ENCODE measurements around the gene ADRM1. TPM values are rescaled to one million over a fixed set of nuclear protein-coding genes. Genes with fewer than 3 reads are reported as not detected.
A peak's percentile ranks its signal among the peaks of the same experiment; 100 is the strongest.

The ADRM1 gene
- total RNA-seq, 1 experiment from 2014 or later = 452 TPM

DNA sequence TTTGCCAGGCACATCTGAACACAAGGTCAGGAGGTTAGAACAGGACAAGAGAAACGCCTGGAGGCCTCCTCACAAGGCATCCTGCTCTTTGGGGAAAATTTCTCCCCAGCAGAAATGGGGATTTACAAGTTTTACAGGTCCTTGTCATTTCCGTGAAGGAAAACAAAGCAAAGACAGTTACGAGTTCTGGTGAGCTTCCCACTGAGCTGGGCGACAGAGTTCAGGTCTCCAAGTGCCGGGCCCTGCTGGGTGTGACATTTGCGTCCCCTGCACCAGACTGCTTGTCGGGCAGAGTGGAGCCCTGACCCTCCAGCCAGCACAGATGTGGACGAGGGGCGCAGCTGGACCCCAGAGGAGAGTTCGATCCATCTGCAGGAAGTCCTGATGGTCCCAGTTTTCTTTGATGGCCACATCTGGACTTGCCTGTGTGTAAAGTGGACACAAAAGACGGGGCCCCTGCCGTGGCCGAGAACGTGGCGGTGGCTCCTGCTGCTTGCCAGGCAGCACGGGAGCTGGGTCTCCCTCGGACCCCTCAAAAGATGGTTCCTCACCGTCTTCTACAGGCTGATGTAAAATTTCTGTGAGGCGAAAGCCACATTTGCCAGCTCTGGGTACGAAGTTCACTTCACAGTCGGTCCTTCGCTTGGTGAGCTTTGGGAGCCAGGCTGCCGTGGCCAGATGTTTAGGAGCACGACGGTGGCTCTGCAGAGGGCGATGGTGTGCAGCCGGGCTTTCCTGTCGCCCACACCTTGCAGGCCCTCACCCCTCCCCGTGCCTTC, 5.2 kb upstream of the ADRM1 start:
- DNase-seq (ENCODE audit: low read depth) = no peak

DNA sequence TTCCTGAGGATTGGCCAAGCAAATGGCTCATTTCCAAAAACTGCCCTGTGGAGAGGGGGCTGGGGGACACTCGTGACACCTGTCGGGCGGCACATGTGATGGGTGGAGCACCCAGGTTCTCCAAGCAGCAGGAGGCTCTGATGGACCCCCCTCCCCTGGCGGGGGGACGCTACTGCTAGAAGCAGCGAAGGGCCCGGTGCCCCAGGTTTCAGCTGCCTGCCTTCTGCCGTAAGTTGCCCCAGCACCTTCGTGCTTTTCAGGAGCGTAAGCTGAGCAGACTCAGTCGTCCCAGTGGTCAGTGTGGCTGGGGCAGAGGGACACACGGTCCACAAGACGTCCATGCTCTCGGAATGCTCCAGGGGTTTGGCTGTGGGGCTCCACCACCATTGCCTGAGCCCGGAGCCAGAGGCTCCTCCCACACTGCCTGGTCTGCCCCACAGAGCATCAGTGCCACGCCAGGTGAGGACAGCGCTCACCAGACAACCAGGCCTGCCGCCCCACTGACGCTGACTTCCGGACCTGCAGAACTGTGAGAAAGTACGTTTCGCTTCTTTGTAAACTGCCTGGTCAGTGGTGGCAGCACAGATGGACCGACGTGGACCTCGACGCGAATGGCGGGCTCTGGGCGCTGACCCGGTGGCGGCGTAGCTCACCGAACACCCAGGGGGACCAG, 4.1 kb upstream of the ADRM1 start:
- no peak for DNase-seq (ENCODE audit: low read depth)

DNA sequence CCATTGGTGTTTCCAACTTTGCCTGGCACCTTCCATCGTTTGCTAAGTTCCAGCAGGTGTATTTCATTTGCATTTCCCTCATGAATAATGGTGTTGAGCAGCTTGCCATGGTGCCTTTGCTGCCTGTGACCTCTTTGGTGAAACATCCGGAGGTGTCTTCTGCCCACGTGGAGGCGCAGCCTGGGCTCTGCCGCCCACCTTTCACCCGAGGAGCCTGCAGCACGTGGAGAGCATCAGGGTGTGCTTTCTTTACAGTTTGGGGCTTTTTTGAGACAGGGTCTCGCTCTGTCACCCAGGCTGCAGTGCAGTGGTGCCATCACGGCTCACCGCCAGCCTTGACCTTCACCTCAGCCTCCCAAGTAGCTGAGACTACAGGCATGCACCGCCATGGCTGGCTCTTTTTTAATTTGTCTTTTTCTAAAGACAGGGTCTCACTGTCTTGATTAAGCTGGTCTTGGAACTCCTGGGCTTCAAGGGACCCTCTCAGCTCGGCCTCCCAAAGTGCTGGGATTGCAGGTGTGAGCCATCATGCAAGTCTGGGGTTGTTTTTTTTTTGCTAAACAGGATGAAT, 3.0 kb upstream of the ADRM1 start:
- DNase-seq (ENCODE audit: low read depth) = no peak

DNA sequence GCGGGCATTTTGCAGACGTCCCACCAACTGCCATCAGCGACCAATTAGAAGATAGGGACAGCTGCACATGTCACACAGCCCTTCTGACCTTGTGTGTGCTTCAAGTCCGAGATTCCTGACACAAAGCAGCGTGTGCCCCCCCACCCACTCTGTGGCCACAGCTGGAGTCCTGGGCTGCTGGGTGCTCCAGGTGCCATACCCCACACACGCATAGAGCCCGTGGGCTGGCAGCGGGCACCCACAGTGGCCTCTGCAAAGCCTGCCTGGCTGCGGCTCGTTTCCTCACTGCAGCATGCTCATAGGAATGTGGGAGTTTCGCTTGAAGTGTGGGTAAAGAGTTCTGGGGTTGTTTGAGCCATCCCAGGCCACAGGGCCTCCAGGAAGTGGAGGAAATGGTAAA, 2.5 kb upstream of the ADRM1 start:
- no peak for DNase-seq (ENCODE audit: low read depth)

DNA sequence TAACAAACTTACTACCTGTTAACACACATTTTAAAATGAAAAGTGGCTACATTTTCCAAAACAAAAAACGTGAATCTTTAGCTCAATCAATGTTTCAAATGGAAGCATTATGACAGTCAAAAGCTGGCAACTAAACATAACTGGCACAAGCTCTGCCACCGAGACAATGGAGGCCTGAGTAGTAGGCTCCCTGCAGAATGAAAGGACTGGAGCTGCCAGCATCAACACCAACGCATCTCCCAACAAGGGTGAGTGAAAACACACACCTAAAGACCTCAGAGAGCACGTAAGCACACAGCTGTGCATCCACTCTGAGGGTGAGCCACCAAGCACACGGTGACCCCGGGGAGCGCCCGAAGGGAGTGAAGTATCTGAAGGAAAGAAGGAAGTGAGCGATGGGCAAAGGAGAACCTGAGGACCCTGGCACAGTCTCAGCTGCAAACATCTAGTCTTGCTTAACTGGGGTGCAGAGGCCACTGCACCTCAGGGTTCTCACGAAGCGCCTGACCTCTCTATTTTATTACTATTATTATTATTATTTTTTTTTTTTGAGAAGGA, 1.6 kb upstream of the ADRM1 start:
- no peak for DNase-seq (ENCODE audit: low read depth)

DNA sequence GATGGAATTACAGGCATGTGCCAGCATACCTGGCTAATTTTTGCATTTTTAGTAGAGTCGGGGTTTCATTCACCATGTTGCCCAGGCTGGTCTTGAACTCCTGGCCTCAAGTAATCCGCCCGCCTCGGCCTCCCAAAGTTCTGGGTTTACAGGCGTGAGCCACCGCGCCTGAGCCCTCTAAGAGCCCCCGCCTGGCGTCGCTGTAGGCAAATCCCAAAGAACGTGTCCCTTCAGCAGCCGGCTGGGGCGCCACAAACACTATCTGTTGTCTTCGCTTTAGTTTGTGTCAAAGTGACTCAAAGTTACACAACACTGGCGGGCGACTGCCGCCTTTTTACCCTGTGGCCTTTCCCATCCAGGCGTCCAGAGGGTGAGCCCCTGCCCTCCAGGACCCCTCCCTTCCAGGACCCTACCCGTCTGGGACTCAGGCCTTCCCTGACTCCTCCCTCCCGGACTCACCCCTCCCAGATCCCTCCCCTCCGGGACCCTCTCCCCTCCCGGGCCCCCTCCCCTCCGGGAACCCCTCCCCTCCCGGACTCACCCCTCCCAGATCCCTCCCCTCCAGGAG, 940 bp upstream of the ADRM1 start:
- peak; percentile 95 for DNase-seq (ENCODE audit: low read depth)

DNA sequence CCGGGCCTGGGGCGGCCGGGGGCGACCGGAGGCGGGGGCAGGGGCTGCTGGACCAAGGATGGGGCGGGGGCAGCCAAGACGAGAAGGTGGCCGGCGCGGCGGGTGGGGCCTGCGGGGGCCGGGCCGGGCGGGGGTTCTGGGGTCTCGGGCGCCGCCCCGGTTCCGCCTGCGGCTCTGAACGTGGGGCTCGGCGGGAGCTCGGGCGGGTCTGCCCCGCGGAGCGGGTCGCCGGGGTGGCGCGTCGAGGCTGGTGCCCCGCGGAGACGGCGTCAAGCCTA, 204 bp downstream of the ADRM1 start:
- no peak for DNase-seq (ENCODE audit: low read depth)

DNA sequence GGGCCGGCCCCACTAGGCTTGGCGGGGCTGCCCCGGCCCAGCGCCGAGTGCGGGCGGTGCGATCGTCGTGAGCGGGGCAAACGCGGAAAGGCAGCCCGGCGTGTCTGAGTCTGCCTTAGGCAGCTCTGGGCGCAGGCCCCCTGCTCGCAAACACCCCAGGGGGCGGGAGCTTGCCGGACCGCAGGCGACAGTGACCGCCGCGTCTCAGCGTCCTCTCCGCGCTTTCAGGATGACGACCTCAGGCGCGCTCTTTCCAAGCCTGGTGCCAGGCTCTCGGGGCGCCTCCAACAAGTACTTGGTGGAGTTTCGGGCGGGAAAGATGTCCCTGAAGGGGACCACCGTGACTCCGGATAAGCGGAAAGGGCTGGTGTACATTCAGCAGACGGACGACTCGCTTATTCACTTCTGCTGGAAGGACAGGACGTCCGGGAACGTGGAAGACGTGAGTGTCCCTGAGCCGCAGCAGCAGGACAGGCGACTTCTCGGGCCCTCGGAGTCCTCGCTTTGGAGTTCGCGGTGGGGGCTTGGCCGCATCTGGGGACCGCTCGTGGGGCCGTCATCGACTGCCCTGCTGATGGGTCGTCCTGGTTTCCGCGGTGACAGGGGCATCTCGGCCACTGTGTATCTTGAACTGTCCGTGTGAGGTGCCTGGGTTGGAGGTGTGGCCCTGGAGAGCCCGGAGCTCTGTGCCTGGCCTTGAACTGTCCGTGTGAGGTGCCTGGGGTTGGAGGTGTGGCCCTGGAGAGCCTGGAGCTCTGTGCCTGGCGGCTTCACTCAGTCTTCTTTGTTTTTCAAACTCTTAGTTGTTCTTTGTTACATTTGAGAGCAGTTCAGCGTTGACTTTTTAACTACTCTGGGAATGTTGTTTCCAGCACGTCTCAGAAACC, 786 bp downstream of the ADRM1 start:
- no peak for DNase-seq (ENCODE audit: low read depth)

DNA sequence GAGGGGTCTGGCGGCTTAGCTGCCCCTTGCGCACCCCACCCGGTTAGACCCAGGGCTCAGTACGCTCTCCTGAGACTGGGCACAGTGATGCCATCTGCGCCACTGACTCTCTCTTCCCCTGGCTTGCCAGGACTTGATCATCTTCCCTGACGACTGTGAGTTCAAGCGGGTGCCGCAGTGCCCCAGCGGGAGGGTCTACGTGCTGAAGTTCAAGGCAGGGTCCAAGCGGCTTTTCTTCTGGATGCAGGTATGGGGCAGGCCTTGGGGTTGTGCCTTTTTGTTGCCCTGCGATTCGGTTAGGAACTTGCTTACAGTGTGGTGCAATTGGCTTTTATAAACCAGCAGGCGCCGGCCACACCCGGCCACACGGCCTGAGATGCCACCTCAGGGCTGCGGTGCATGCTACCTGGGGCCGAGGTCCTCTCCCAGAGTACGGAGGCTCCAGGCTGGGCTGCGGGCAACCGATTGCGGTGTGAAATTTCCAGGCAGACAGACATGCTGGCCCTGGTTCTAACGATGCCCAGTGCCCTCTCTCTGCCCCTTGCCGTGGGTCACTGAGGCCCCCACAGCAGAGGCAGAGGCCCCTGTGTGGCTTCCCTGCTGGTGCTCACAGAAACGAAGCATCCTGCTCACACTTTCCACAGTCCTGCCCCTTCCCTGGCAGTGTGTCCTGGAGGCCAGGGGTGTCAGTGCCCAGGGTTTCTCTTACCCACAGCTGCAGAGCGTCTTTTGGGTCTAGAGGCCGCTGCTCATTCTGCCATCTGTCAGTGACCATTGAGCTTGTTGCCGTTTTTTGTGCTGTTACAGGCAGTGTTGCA, 1.7 kb downstream of the ADRM1 start:
- DNase-seq (ENCODE audit: low read depth) = no peak

DNA sequence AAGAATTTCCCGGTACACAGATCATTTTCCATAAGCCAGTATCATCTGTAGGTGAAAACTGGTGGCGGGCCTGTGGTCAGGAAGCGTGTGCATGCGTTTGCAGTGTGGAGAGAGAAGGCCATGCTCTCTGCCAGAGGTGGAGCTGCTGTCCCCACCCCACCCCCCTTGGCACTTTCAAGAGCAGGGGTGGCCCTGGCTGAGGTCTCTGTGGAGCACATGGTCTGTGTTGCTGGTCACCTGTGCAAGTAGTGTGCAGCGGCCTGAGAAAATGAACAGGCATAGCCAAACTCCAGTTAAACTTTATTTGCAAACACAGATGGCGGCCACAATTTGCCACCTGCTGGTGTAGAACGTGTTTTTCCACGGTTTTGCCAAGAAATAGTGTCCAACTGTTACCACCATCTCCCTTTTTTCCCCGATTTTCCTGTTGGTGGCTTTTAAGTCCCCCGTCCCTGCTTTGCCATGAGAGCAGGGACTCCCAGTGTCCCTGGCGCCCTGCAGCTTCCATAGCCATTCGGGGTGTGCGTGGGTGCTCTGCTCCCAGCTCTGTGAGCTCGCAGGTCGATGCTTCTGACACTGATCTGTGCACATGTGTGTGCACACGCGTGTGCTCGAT, 2.5 kb downstream of the ADRM1 start:
- no peak for DNase-seq (ENCODE audit: low read depth)

DNA sequence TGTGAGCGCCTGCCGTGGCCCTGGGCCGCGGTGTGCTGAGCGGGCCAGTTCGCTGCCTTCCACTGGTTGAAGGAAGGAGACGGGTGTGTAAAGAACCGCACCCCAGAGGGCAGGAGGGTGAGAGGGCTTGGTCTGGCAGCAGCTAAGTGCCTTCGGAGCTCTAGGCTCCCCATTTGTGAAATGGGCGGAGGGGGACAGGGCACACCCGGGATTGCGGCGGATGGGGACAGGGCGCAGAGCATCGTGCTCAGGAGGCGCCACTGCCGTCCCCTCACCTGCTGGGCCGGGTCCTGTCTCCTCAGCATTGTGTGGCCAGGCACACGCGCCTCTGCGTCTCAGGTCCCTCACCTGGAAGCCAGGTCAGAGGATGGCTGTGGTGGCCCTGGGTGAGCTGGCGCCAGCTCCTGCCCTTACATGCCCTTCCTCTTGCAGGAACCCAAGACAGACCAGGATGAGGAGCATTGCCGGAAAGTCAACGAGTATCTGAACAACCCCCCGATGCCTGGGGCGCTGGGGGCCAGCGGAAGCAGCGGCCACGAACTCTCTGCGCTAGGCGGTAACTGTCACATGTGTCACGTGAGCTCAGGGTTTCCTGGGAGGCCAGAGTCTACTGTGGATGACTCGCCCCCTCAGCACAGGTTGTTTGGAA, 3.1 kb downstream of the ADRM1 start:
- DNase-seq (ENCODE audit: low read depth) = no peak

DNA sequence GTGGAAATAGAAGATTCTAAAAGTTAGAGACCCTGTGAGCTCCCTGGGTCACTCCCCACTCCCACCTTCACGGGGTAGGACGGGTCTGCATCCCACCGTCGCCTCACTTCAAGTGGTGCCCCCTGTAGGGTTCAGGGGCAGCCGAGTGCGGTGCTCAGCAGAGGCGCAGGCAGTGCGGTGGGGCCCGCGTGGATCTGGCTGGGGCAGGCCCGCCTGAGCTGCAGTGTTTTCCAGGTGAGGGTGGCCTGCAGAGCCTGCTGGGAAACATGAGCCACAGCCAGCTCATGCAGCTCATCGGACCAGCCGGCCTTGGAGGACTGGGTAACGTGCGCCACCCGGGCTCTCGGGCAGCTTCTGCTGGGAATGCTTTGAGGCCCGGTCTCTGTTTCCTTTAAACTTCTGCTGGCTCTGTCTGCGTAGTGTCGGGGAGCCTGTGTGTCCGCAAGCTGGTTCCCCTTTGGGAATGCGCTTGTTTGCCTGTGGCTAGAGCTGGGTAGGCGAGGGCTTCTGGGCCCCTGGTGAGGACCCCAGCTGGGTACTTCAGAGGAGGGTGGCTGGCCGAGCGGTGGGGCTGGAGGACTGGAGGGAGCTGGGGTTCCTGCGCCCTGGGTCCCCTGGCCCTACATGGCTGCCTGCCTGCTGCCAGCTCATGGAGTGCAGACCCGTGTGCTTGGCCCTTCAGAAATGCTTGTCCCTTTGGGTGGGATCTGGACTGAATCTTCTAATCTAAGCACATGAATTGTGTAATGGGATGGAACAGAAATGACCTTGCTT, 3.8 kb downstream of the ADRM1 start:
- DNase-seq (ENCODE audit: low read depth) = no peak

DNA sequence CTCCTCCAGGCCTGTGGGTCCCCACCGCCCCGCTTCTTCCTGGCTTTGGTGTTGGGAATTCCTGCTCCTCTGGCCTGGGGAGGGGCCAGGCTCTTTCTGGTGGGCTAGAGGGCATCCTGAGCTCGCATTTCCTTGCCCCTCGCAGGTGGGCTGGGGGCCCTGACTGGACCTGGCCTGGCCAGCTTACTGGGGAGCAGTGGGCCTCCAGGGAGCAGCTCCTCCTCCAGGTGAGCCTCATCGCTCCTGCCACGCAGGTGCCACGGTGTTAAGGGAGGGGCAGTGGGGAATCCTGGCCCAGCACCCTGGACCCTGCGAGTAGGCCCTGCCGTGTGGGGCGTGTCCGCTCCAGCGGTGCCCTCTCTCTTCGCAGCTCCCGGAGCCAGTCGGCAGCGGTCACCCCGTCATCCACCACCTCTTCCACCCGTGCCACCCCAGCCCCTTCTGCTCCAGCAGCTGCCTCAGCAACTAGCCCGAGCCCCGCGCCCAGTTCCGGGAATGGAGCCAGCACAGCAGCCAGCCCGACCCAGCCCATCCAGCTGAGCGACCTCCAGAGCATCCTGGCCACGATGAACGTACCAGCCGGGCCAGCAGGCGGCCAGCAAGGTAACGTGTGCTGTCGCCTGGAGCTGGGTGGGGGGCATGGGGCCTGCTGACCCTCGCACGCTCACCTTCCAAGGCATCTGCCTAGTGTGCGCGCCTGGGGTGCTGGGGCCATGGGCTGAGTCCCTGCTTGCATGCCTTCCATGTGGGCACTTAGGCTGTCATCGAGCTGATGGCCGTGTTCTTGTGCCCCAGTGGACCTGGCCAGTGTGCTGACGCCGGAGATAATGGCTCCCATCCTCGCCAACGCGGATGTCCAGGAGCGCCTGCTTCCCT, 4.7 kb downstream of the ADRM1 start:
- DNase-seq (ENCODE audit: low read depth) = no peak

DNA sequence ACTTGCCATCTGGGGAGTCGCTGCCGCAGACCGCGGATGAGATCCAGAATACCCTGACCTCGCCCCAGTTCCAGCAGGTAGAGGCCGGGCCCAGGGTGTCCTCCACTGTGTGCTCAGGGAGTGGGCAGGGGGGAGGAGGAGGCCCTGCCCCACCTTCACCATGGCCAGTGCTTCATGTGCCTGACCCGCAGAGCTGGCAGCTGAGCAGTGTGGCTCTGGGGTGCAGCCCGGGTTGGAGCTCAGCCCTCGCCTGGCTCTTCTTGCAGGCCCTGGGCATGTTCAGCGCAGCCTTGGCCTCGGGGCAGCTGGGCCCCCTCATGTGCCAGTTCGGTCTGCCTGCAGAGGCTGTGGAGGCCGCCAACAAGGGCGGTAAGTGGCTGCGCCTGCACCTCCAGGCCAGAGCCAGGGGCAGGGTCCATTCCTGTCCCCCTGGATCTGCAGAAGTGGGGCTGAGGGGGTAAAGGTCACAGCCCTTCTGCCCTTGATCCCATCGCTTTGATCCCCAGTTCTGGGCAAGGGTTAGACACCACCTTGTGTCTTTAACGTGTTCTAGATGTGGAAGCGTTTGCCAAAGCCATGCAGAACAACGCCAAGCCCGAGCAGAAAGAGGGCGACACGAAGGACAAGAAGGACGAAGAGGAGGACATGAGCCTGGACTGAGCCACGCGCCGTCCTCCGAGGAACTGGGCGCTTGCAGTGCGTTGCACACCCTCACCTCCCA, 5.5 kb downstream of the ADRM1 start:
- DNase-seq (ENCODE audit: low read depth) = no peak

DNA sequence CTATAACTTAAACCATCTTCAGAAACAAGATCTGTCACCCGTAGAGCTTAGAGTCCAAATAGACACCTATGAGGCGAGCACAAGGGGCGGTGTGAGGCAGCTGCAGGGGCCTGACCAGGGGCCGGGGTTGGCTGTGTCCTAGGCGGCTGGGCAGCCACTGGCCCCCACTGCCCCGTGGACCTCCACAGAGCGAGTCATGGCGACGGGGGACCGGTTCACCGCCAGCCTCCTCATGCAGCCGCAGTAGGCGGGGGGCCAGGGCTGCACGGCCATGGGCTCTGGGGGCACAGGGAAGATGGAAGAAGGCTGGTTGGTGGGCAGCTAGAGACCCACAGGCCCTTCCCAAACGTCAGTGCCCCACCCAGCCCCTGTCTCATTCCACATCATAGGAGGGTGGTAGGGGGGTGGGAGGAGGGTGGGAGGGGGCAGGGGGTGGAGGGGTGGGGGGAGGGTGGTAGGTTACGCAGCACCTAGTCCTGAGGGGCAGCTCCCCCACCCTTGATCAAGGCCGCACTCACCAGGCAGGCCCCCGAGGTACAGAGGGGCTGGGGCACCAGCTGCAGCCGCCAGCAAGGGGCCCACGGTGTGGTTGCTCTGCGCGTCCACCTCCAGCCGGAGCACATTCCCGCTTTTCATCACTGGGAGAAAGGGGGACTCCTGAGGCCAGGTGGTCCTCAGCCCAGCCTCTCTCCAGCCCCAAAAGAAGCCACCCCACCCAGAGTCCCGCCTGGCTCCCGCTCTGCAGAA, 6.6 kb downstream of the ADRM1 start:
- no peak for DNase-seq (ENCODE audit: low read depth)

All from HT1080 (cell line).